Adipocyte (in vitro differentiated cells): ENCODE results near the gene ADRA2B.
"Not testable (repeated sequence)": the region's sequence is repeated elsewhere in the genome, so short reads cannot be mapped to it uniquely, and the experiment has no call there.

Source experiments
- DNase-seq: peaks from one replicate; pipeline ENCODE4 v3.0.0-alpha.2; 2015; ENCODE audit warnings: low read depth
- H3K27me3 ChIP-seq: replicated peaks from 2 replicates; pipeline ENCODE4 v1.7.0; 2013; ENCODE audit warnings: mild to moderate bottlenecking, low read length, moderate library complexity; ENCODE audit not compliant: control insufficient read depth, insufficient read depth
- H3K36me3 ChIP-seq: 2 replicates; pipeline ENCODE4 v1.7.0; 2013; ENCODE audit warnings: low read length, mild to moderate bottlenecking, moderate library complexity; ENCODE audit not compliant: control insufficient read depth, insufficient read depth, severe bottlenecking
- H3K4me1 ChIP-seq: 2 replicates; pipeline ENCODE4 v1.7.0; 2013; ENCODE audit warnings: mild to moderate bottlenecking, low read length, moderate library complexity; ENCODE audit not compliant: control insufficient read depth, insufficient read depth
- H3K4me3 ChIP-seq: 2 replicates; pipeline ENCODE4 v1.7.0; 2013; ENCODE audit warnings: mild to moderate bottlenecking, low read length, moderate library complexity
- H3K9ac ChIP-seq: 2 replicates; pipeline ENCODE4 v1.7.0; 2013; ENCODE audit warnings: mild to moderate bottlenecking, low read length, moderate library complexity
- H3K9me3 ChIP-seq: 2 replicates; pipeline ENCODE4 v1.7.0; 2013; ENCODE audit warnings: mild to moderate bottlenecking, low read length, moderate library complexity; ENCODE audit not compliant: control insufficient read depth

The ADRA2B gene

GRCh38 chr2:96072746-96073145 lies 43.6 kb downstream of the ADRA2B start:
- Histone ChIP-seq H3K36me3 (no peaks in the 10 kb centered on the region), H3K27me3 (peaks cover 9% of the 10 kb centered on the region), H3K4me1 (no peaks in the 10 kb centered on the region), H3K9ac (no peak overlapping the region), H3K4me3 (no peak overlapping the region), H3K9me3 (peaks cover 20% of the 10 kb centered on the region)
- DNase-seq, result no peak

GRCh38 chr2:96071977-96072491 lies 44.3 kb downstream of the ADRA2B start:
- H3K4me1 ChIP-seq, DNase-seq, H3K36me3 ChIP-seq, H3K4me3 ChIP-seq, H3K9ac ChIP-seq, H3K27me3 ChIP-seq: not testable (repeated sequence)
- peaks cover 18% of the 10 kb centered on the region for H3K9me3 ChIP-seq

- not testable (repeated sequence) for H3K4me3 ChIP-seq, H3K36me3 ChIP-seq, H3K9ac ChIP-seq, DNase-seq, H3K4me1 ChIP-seq
- peaks cover 11% of the 10 kb centered on the region for H3K27me3 ChIP-seq
- H3K9me3 ChIP-seq, result peaks cover 11% of the 10 kb centered on the region
Observed at GRCh38 chr2:96071087-96071976, 45.0 kb downstream of the ADRA2B start.

- not testable (repeated sequence) for H3K9me3 ChIP-seq, DNase-seq, H3K4me3 ChIP-seq, H3K9ac ChIP-seq, H3K36me3 ChIP-seq, H3K4me1 ChIP-seq
- H3K27me3 ChIP-seq, result peaks cover 11% of the 10 kb centered on the region
Observed at GRCh38 chr2:96070351-96070750, 46.0 kb downstream of the ADRA2B start.

- H3K36me3 ChIP-seq, H3K4me1 ChIP-seq: not testable (repeated sequence)
- peaks cover 11% of the 10 kb centered on the region for H3K27me3 ChIP-seq
Observed at GRCh38 chr2:96069878-96070277, 46.5 kb downstream of the ADRA2B start.

GRCh38 chr2:96067902-96068581 lies 48.3 kb downstream of the ADRA2B start:
- H3K27me3 ChIP-seq, H3K9me3 ChIP-seq, H3K9ac ChIP-seq, H3K4me1 ChIP-seq, DNase-seq, H3K36me3 ChIP-seq, H3K4me3 ChIP-seq: not testable (repeated sequence)

More at GRCh38 chr2:96069878-96070277, 46.5 kb downstream of the ADRA2B start:
- DNase-seq, H3K4me3 ChIP-seq, H3K9ac ChIP-seq, H3K9me3 ChIP-seq: not testable (repeated sequence)

- not testable (repeated sequence) for H3K9me3 ChIP-seq, H3K9ac ChIP-seq, H3K36me3 ChIP-seq, DNase-seq, H3K27me3 ChIP-seq, H3K4me1 ChIP-seq, H3K4me3 ChIP-seq
Observed at GRCh38 chr2:96067098-96067660, 49.2 kb downstream of the ADRA2B start.

GRCh38 chr2:96066511-96066910 lies 49.9 kb downstream of the ADRA2B start:
- H3K4me3 ChIP-seq, H3K27me3 ChIP-seq, DNase-seq, H3K36me3 ChIP-seq, H3K9ac ChIP-seq, H3K4me1 ChIP-seq, H3K9me3 ChIP-seq: not testable (repeated sequence)

- H3K27me3 ChIP-seq, H3K4me1 ChIP-seq, H3K4me3 ChIP-seq, H3K9ac ChIP-seq, H3K9me3 ChIP-seq, DNase-seq, H3K36me3 ChIP-seq: not testable (repeated sequence)
Observed at GRCh38 chr2:96065954-96066353, 50.4 kb downstream of the ADRA2B start.

GRCh38 chr2:96065381-96065930 lies 50.9 kb downstream of the ADRA2B start:
- Histone ChIP-seq H3K27me3 (peaks cover 3% of the 10 kb centered on the region), H3K9ac (no peak overlapping the region), H3K9me3 (no peaks in the 10 kb centered on the region), H3K36me3 (no peaks in the 10 kb centered on the region), H3K4me3 (no peak overlapping the region), H3K4me1 (peaks cover 5% of the 10 kb centered on the region)
- no peak for DNase-seq

- not testable (repeated sequence) for DNase-seq, H3K4me1 ChIP-seq, H3K27me3 ChIP-seq, H3K36me3 ChIP-seq, H3K9ac ChIP-seq, H3K9me3 ChIP-seq, H3K4me3 ChIP-seq
Observed at GRCh38 chr2:96064760-96065159, 51.6 kb downstream of the ADRA2B start.
